ENCODE data around the gene ZNF793. TPM values are rescaled to one million over a fixed set of nuclear protein-coding genes. Genes with fewer than 3 reads are reported as not detected.

Gene ZNF793
- total and polyA plus RNA-seq, 9 of the 15 experiments (the other 6 are each of a cell fraction or from before 2014, with no cell fraction given): 0.02 to 0.04 (median 0.03) TPM; not detected in 6

DNA sequence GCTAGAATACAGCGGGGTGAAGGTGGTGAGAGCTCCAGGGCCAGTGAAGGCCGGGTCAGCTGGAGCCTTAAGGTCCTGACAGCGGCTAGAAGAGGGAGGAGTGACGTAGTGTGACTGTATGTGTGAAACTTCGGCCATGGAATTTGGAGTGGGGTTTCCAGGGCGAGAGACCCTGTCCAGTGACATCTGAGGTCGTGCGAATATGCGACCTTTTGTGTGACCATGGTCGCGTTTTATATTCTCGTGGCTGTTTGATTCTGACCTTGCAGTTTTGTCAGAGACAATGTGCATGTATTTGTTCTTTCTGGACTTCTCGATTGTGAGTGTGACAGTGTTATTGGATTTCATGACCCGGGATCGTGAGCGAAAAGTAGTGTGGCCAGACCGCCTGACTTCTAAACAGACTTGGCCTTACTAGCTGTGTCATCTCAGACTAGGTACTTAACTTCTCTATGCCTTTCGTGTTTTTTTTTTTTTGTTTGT is 39.1 kb upstream of the ZNF793 start (continued):
- TF ChIP-seq, protein P1, sequence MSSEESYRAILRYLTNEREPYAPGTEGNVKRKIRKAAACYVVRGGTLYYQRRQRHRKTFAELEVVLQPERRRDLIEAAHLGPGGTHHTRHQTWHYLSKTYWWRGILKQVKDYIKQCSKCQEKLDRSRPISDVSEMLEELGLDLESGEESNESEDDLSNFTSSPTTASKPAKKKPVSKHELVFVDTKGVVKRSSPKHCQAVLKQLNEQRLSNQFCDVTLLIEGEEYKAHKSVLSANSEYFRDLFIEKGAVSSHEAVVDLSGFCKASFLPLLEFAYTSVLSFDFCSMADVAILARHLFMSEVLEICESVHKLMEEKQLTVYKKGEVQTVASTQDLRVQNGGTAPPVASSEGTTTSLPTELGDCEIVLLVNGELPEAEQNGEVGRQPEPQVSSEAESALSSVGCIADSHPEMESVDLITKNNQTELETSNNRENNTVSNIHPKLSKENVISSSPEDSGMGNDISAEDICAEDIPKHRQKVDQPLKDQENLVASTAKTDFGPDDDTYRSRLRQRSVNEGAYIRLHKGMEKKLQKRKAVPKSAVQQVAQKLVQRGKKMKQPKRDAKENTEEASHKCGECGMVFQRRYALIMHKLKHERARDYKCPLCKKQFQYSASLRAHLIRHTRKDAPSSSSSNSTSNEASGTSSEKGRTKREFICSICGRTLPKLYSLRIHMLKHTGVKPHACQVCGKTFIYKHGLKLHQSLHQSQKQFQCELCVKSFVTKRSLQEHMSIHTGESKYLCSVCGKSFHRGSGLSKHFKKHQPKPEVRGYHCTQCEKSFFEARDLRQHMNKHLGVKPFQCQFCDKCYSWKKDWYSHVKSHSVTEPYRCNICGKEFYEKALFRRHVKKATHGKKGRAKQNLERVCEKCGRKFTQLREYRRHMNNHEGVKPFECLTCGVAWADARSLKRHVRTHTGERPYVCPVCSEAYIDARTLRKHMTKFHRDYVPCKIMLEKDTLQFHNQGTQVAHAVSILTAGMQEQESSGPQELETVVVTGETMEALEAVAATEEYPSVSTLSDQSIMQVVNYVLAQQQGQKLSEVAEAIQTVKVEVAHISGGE (CRISPR knock-in tag; IDR thresholded peaks at IDR 0.05): peak in 1 of 3 experiments; percentile 92; a peak in 2 of 6 replicates
- TF ChIP-seq TGIF2 (CRISPR knock-in tag; IDR thresholded peaks at IDR 0.05): no peak
- TF ChIP-seq, protein P2, sequence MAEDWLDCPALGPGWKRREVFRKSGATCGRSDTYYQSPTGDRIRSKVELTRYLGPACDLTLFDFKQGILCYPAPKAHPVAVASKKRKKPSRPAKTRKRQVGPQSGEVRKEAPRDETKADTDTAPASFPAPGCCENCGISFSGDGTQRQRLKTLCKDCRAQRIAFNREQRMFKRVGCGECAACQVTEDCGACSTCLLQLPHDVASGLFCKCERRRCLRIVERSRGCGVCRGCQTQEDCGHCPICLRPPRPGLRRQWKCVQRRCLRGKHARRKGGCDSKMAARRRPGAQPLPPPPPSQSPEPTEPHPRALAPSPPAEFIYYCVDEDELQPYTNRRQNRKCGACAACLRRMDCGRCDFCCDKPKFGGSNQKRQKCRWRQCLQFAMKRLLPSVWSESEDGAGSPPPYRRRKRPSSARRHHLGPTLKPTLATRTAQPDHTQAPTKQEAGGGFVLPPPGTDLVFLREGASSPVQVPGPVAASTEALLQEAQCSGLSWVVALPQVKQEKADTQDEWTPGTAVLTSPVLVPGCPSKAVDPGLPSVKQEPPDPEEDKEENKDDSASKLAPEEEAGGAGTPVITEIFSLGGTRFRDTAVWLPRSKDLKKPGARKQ (CRISPR knock-in tag; IDR thresholded peaks at IDR 0.05): no peak
- TF ChIP-seq, protein P3, sequence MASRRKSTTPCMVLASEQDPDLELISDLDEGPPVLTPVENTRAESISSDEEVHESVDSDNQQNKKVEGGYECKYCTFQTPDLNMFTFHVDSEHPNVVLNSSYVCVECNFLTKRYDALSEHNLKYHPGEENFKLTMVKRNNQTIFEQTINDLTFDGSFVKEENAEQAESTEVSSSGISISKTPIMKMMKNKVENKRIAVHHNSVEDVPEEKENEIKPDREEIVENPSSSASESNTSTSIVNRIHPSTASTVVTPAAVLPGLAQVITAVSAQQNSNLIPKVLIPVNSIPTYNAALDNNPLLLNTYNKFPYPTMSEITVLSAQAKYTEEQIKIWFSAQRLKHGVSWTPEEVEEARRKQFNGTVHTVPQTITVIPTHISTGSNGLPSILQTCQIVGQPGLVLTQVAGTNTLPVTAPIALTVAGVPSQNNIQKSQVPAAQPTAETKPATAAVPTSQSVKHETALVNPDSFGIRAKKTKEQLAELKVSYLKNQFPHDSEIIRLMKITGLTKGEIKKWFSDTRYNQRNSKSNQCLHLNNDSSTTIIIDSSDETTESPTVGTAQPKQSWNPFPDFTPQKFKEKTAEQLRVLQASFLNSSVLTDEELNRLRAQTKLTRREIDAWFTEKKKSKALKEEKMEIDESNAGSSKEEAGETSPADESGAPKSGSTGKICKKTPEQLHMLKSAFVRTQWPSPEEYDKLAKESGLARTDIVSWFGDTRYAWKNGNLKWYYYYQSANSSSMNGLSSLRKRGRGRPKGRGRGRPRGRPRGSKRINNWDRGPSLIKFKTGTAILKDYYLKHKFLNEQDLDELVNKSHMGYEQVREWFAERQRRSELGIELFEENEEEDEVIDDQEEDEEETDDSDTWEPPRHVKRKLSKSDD (conservative IDR thresholded peaks at IDR 0.05; ENCODE audit: low read length): no peak
- TF ChIP-seq NFATC3 (IDR thresholded peaks at IDR 0.05): no peak
- no peak for TF ChIP-seq GTF2E2 (tag; IDR thresholded peaks at IDR 0.05)
- no peak for TF ChIP-seq BACH1 (tag; IDR thresholded peaks at IDR 0.05)

Data from K562 (cell line).